Naive thymus-derived CD8-positive, alpha-beta T cell (primary cell): ENCODE data around the gene MOSMO. TPM values are rescaled to one million over a fixed set of nuclear protein-coding genes. Genes with fewer than 3 reads are reported as not detected.

Experiments used
- ATAC-seq, 2 donors: fragments of 150-1000 bp; cut with Tn5 transposase in 1 of 2; sonication (Bioruptor Pico), chemical (Tn5 transposase) in 1 of 2; 1 replicate in 1 of 2; 2 replicates in 1 of 2; pipeline ENCODE4 v1.10.0; 2021; ENCODE audit warnings: mild to moderate bottlenecking in 2 of 2, moderate library complexity in 2 of 2
- POLR2A ChIA-PET: fragments of 350-600 bp; sonication (Branson Sonifier 250); formaldehyde crosslinking; loops from one replicate; lab custom pipeline; 2021; ENCODE audit warnings: antibody characterized with exemption; lab: Charles Lee
- DNase-seq, 10 donors: peaks; one replicate each; pipeline versions ENCODE4 v3.0.0 to v3.0.0-alpha.2; 2020 to 2022
- H3K27ac Mint-ChIP-seq, 10 donors: one replicate each; pipeline ENCODE4 v1.8.0; 2020 to 2022; ENCODE audit warnings: mild to moderate bottlenecking in 10 of 10, mixed read lengths in 10 of 10, moderate library complexity in 4 of 10, inconsistent platforms in 1 of 10
- H3K27me3 Mint-ChIP-seq, 5 donors: one replicate each; pipeline ENCODE4 v1.8.0; 2021 to 2022; ENCODE audit warnings: mixed read lengths in 5 of 5
- H3K36me3 Mint-ChIP-seq, 3 donors: one replicate each; pipeline ENCODE4 v1.8.0; 2020 to 2022; ENCODE audit warnings: mixed read lengths in 3 of 3, mild to moderate bottlenecking in 2 of 3, inconsistent platforms in 1 of 3
- H3K4me1 Mint-ChIP-seq, 4 donors: one replicate each; pipeline ENCODE4 v1.8.0; 2021 to 2022; ENCODE audit warnings: mixed read lengths in 4 of 4
- H3K4me3 Mint-ChIP-seq, 10 donors: one replicate each; pipeline ENCODE4 v1.8.0; 2020 to 2022; ENCODE audit warnings: mild to moderate bottlenecking in 10 of 10, mixed read lengths in 10 of 10, moderate library complexity in 6 of 10, inconsistent platforms in 1 of 10
- H3K9me3 Mint-ChIP-seq, 9 donors: one replicate each; pipeline ENCODE4 v1.8.0; 2020 to 2022; ENCODE audit warnings: mixed read lengths in 9 of 9, mild to moderate bottlenecking in 3 of 9, inconsistent platforms in 1 of 9, moderate library complexity in 1 of 9
- polyA plus RNA-seq, 3 donors: library from polyadenylated mRNA; unstranded; fragments of 300-500 nt; fragmentation: Illumina TruSeq; gene quantifications; one replicate each; pipeline ENCODE4 v1.2.3, GENCODE V29; 2021
- total RNA-seq, 8 experiments: library from RNA in 2 of 8; stranded (reverse) in 2 of 8; gene quantifications; one replicate each; pipeline ENCODE4 v1.2.3 and lab custom pipeline; 2021 to 2026

Gene MOSMO
- total and polyA plus RNA-seq, 5 experiments from 2014 or later: 4.7 to 18.9 (median 6.5) TPM

DNA sequence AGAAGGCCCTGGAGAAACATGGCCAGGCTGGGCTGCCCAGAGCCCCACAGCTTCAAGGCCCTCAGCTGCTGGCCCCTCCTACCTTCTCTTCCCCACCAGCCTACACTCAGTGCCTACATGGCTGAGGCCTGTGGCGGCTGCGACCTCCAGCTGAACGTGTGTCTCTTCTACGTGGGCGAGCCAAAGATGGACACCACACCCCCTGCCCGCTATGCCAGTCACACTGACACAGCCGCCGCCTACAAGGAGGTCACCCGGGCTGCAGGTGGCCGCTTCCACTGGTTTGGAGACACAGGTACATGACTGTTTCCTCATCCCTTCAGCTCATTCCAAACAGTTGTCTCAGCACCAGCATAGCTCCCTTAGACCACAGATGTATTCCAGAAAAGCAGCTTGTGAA, 124.9 kb downstream of the MOSMO start:
- POLR2A ChIA-PET: no interaction called here
- H3K27ac Mint-ChIP-seq: no peak overlapping the region
- ATAC-seq (no peak), DNase-seq (no peak)
- H3K4me1 Mint-ChIP-seq: no peaks in the 10 kb centered on the region
- H3K9me3 Mint-ChIP-seq: peaks cover 0 to 3% (median 0%) of the 10 kb centered on the region in 9 donors
- H3K27me3 Mint-ChIP-seq: peaks cover 0 to 15% (median 2%) of the 10 kb centered on the region in 5 donors
- H3K4me3 Mint-ChIP-seq: no peak overlapping the region
- H3K36me3 Mint-ChIP-seq: no peaks in the 10 kb centered on the region

Other genes with a start within 250 kb of the MOSMO start
- 100 to 1,000 TPM; 292 to 325 TPM for gene NPIPB4, start 150.4 kb upstream of the MOSMO start, total RNA-seq
- 1 to 10 TPM; 5.2 to 6.0 (median 5.3) TPM for gene NPIPB4, start 150.4 kb upstream of the MOSMO start, polyA plus RNA-seq
- gene UQCRC2, start 54.8 kb upstream of the MOSMO start, total RNA-seq: 100 to 1,000 TPM; 187 to 193 TPM
- gene UQCRC2, start 54.8 kb upstream of the MOSMO start, polyA plus RNA-seq: 100 to 1,000 TPM; 176 to 196 (median 180) TPM
- gene PDZD9, start 7.0 kb upstream of the MOSMO start, total RNA-seq: not detected
- under 1 TPM in 2 of 3 donors, not detected in 1; 0.19 to 0.30 TPM for gene PDZD9, start 7.0 kb upstream of the MOSMO start, polyA plus RNA-seq
- under 1 TPM; 0.65 to 0.99 TPM for gene VWA3A, start 84.4 kb downstream of the MOSMO start, total RNA-seq
- not detected for gene VWA3A, start 84.4 kb downstream of the MOSMO start, polyA plus RNA-seq
- under 1 TPM; 0.55 to 0.70 TPM for gene SDR42E2, start 154.4 kb downstream of the MOSMO start, total RNA-seq
- under 1 TPM; 0.23 to 0.45 (median 0.29) TPM for gene SDR42E2, start 154.4 kb downstream of the MOSMO start, polyA plus RNA-seq
- gene EEF2K, start 198.2 kb downstream of the MOSMO start, total RNA-seq: 10 to 100 TPM; 24.3 to 25.3 TPM
- 1 to 10 TPM; 2.0 to 3.2 (median 3.1) TPM for gene EEF2K, start 198.2 kb downstream of the MOSMO start, polyA plus RNA-seq